ENCODE measurements around the gene IGFBPL1.

GRCh38 chr9:38401994-38402393 lies 22.3 kb downstream of the IGFBPL1 start:
- TF ChIP-seq CTCF (IDR thresholded peaks at IDR 0.05; ENCODE audit: borderline replicate concordance, extremely low read depth, low read length, poor library complexity, severe bottlenecking) = no peak
- no peak for TF ChIP-seq EZH2 (IDR thresholded peaks at IDR 0.05; ENCODE audit: borderline replicate concordance, low read depth, low read length, severe bottlenecking)
